NB4 (cell line): ENCODE data around the gene NSD1.
A peak's percentile ranks its signal among the peaks of the same experiment; 100 is the strongest.

Experiments
- DNase-seq: peaks from one replicate; pipeline ENCODE4 v3.0.0; 2010; ENCODE audit warnings: low read depth
- H3K4me3 ChIP-seq: one replicate; pipeline ENCODE4 v1.5.1; 2011; ENCODE audit warnings: mild to moderate bottlenecking, low read depth, low read length, moderate library complexity
- CTCF ChIP-seq: IDR thresholded peaks from one replicate; pipeline ENCODE4 v1.5.1; 2012; ENCODE audit warnings: low read depth, low read length
- MYC ChIP-seq: IDR thresholded peaks from 2 replicates; pipeline ENCODE4 v1.6.1; 2011; ENCODE audit warnings: low read depth, low read length
- POLR2A ChIP-seq: IDR thresholded peaks from 2 replicates; pipeline ENCODE4 v1.6.1; 2011; ENCODE audit warnings: mild to moderate bottlenecking; ENCODE audit not compliant: insufficient read length; ENCODE audit errors: extremely low read depth
- TF ChIP-seq, protein P1 (sequence below): IDR thresholded peaks from 2 replicates; pipeline ENCODE4 v1.6.1; 2011; ENCODE audit warnings: low read depth, low read length

Gene NSD1

DNA sequence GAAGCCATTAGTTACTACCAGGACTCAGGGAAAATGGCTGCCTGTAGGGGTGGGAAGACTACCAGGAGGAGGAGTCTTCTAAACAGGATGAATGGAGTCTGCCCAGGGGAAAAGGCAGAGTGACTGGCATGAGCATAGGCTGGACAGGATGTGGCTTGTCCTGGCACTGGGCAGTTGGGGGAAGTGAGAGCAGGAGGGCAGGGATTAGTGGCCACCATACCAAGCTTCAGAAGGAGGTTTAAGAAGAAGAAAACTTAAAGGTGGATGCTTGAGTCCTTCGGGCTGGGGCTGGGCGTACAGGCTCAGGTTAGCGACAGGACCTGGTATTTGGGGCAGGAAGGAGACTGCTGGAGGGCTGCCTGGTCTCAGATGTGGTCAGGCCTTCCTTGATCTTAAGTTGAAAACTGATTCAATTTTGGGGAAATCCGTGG, 5.0 kb upstream of the NSD1 start:
- TF ChIP-seq CTCF (no peak), MYC (no peak), POLR2A (no peak)
- TF ChIP-seq, protein P1, sequence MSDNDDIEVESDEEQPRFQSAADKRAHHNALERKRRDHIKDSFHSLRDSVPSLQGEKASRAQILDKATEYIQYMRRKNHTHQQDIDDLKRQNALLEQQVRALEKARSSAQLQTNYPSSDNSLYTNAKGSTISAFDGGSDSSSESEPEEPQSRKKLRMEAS: no peak
- no peak overlapping the region for H3K4me3 ChIP-seq
- no peak for DNase-seq

- no peak for TF ChIP-seq POLR2A
- TF ChIP-seq, protein P1: no peak
- no peak for TF ChIP-seq CTCF
- TF ChIP-seq MYC: no peak
- DNase-seq: no peak
- H3K4me3 ChIP-seq: no peak overlapping the region
Measured at GRCh38 chr5:177130211-177131018, 3.2 kb upstream of the NSD1 start.

- H3K4me3 ChIP-seq: no peak overlapping the region
- no peak for TF ChIP-seq CTCF
- no peak for TF ChIP-seq MYC
- TF ChIP-seq, protein P1: no peak
- no peak for TF ChIP-seq POLR2A
Measured at GRCh38 chr5:177131019-177131320, 2.6 kb upstream of the NSD1 start.

DNA sequence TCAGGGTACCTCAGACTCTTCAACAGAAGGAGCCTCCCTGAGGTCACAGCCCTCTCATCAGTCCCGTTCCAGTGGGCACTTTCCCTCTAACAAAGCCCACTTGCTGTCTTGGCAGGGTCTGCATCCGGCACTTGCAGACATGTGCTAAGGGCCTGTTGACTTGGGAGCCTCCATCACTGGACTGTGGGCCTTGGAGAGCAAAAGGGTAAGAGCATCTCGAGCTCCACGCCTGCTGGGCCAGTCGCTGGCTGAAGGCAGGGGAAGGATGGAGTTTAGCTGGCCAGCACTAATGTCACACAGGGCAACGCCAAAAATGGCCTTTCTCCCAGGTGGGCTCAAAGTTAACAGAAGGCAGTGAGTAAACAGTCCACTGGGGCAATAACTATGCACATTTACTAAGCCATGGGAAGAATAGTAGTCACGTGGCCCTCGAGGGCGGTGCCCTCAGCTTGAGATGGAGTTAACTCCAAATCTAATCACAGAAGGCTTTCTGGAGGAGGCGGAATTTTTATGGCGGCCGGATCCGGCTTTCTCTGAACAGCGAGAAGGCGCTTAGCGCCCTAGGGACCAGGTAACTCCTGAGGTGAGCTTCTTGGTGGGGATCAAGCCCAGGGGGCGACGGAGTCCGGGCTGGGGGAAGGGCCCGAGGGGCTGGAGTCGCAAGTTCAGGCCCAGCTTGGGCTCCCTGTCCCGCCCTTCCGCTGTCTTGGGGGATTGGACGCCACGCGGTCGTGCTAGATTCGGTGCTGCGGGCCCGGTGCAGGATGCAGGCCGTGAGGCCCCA, 2.0 kb upstream of the NSD1 start:
- DNase-seq: no peak
- TF ChIP-seq, protein P1: no peak
- no peak for TF ChIP-seq MYC
- no peak for TF ChIP-seq CTCF
- TF ChIP-seq POLR2A: no peak
- H3K4me3 ChIP-seq: no peak overlapping the region

More at GRCh38 chr5:177131019-177131320, 2.6 kb upstream of the NSD1 start:
- DNase-seq: no peak

DNA sequence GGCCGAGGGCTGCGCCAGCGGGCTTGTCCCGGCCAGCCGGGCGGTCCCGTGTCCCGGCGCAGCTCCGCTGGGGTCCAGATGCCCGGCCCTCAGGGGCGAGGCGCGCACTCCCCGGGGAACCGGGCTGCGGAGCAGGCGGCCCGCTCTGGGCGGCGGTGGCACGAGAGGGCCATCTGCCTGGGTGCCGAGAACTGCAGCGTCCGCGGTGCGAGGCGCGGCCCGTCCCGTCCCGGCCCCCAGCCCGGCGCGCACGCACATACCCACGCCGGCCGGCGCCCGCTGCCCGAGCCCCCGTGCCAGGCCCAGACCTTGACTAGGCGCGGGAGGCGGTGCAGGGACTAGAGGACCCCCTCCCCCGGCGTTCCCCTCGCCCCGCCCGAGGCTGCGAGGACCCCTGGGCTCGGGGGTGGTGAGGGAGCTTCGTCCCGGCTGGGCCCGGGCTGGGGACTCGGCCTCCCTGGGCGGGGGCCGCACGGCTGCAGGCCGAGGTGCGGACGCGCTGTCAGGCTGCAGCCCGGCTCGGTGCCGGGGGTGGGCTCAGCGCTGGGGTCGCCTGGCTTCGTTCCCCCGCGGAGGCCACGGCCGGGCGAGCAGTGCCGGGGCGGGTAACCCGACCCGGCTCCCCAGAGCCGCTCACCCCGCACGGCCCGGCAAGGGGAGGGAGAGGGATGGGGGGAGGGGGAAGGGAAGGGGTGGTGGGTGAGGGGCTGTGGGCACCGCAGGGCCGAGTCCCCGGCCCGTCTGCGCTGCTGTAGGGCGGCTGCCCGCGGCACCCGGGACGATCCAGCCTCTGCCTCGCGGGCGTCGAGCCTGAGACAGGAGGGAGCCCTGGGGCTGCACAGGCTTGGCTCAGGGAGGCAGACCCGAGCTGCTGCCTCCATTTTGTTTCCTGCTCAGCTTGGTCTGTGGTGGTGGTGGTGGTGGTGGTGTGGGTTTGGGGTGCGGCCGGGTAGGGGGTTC, 1.2 kb upstream of the NSD1 start:
- H3K4me3 ChIP-seq: no peak overlapping the region
- DNase-seq: peak; percentile 22
- TF ChIP-seq, protein P1: no peak
